ENCODE data around the gene OR5K2. TPM values are rescaled to one million over a fixed set of nuclear protein-coding genes. Genes with fewer than 3 reads are reported as not detected.

Gene OR5K2
- total and polyA plus RNA-seq, 9 donors: not detected

- Histone ChIP-seq H3K27me3 (no peaks in the 10 kb centered on the region), H3K4me3 (no peak overlapping the region), H3K27ac (no peak overlapping the region), H3K4me1 (ENCODE audit: insufficient read depth) (peaks cover 7% of the 10 kb centered on the region), H3K9me3 (no peaks in the 10 kb centered on the region), H3K36me3 (no peaks in the 10 kb centered on the region)
- 97% methylated on average over 2 of the region's 2 CpGs for WGBS, 3 donors
- TF ChIP-seq CTCF (IDR thresholded peaks at IDR 0.05) (no peak), POLR2A (IDR thresholded peaks at IDR 0.05) (no peak), EP300 (IDR thresholded peaks at IDR 0.05) (no peak)
- no peak for DNase-seq
- intact Hi-C loops (cut with DNase I): no loop called here
These were observed 21.3 kb downstream of the OR5K2 start for GRCh38 chr3:98518816-98519215.

DNA sequence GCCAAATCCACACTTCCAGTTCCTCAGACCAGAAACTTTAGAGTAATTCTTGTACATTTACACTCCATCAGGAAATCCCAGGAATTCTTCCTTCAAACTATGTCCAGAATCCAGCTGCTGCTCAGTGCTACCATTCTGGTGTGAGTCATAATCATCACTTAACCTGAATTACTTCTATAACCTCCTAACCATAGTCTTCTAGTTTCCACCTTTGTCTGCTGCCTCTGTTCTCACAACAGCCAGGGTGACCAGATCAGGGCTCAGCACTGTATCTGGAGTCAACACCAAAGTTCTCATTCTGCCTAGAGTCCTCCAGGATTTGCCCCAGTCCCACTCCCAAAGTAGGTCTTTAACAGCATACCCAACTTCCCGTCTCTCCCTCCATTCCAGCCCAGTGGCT, 21.9 kb downstream of the OR5K2 start:
- peaks cover 7% of the 10 kb centered on the region for H3K4me1 ChIP-seq (ENCODE audit: insufficient read depth)
- DNase-seq: no peak
- intact Hi-C loops (cut with DNase I): no loop called here
- TF ChIP-seq EP300 (IDR thresholded peaks at IDR 0.05) (no peak), POLR2A (IDR thresholded peaks at IDR 0.05) (no peak), CTCF (IDR thresholded peaks at IDR 0.05) (no peak)
- 0 to 98% (median 97%) methylated on average over 1 of the region's 1 CpG for WGBS, 3 donors
- no peaks in the 10 kb centered on the region for H3K27me3 ChIP-seq
- H3K4me3 ChIP-seq: no peak overlapping the region
- no peak overlapping the region for H3K27ac ChIP-seq
- no peaks in the 10 kb centered on the region for H3K9me3 ChIP-seq
- no peaks in the 10 kb centered on the region for H3K36me3 ChIP-seq

DNA sequence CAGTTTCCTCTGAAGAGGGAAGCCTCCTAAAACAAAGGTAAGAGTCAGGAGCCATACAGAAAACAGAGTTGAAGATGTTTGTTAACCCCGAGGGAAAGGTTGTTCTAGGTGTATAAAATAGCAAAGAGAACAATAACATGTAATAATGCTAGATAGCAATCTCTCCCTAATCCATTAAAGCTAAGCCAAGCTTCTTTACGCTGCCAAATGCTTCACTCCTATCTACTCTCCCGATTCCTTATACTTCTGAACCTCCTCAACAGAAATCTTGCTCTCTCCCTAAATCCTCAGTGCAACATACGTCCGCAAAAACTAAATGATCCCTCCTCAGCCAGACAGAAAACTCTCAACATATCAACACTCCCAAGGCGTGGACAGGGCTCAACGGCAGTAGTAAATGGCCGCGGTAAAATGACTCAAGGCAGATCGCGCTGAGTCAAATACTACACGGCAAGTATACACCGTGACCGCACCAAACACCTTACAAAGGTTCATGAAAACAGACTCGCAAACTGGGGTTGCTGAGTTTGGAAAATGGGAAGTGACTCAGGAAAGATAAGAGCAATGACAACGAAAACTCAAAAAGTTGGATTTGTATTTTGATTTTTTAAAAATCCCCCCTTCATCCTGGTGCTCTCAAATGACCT, 24.5 kb downstream of the OR5K2 start:
- Histone ChIP-seq H3K4me1 (ENCODE audit: insufficient read depth) (peaks cover 7% of the 10 kb centered on the region), H3K27ac (peak overlapping the region; percentile 91 to 93), H3K9me3 (no peaks in the 10 kb centered on the region), H3K27me3 (no peaks in the 10 kb centered on the region), H3K4me3 (peak overlapping the region; percentile 90), H3K36me3 (no peaks in the 10 kb centered on the region)
- TF ChIP-seq POLR2A (IDR thresholded peaks at IDR 0.05) (no peak), EP300 (IDR thresholded peaks at IDR 0.05) (no peak), CTCF (IDR thresholded peaks at IDR 0.05) (no peak)
- 0 to 1% (median 1%) methylated on average over 16 of the region's 16 CpGs for WGBS, 3 donors
- intact Hi-C loops (cut with DNase I): no loop called here
- peak in 3 of 5 donors; percentile 20 to 42 (median 33) for DNase-seq

DNA sequence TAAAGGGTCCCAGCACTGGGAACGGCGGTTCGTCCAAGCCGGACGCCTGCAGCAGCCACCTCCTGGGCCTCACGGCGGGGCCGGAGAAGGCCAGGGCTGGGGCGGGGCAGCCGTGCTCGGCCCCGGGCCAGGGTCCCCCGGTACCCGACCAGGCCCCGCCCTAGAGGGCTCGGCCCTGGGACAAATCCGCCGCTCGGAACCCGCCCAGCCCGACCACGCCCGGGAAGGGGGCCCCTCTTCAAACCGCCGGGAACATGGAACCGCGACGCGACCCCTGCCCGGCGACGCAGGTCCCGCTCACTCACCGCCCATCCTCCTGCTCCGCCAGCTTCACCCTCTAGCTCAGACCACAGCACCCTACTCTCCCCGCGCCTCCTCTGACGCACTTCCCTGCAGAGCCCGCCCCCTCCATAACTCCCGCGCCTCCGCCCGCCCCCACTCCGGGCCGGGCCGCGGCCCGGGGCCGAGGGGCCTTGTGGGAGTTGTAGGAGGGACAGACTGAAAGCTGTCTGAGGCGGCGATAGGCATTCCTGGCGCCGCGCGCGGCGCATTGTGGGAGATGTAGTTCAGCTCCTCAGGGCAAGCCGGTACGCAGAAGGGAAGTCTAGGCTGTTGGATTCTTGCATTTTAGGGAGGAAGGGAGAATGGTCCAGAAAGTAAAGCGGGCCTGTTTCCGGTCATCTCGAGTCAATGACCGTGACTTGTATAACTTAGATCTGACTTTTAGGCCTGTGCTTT, 25.2 kb downstream of the OR5K2 start, which contains the start of gene CLDND1:
TSS of gene CLDND1 (minus strand) at position 359 of the 738 bp plus-strand sequence. CDS start 1,478 bp downstream, outside the sequence.
- H3K9me3 ChIP-seq: no peaks in the 10 kb centered on the region
- WGBS, 3 donors: 0% methylated on average over 43 to 63 of the region's 63 CpGs
- H3K4me3 ChIP-seq: peak within 1 kb of the TSS; percentile 90
- no peaks in the 10 kb centered on the region for H3K27me3 ChIP-seq
- peak within 1 kb of the TSS; percentile 91 to 93 for H3K27ac ChIP-seq
- TF ChIP-seq EP300 (IDR thresholded peaks at IDR 0.05) (peak; percentile 2), POLR2A (IDR thresholded peaks at IDR 0.05) (peak; percentile 89), CTCF (IDR thresholded peaks at IDR 0.05) (peak in 1 of 3 donors; percentile 16)
- H3K36me3 ChIP-seq: no peaks in the 10 kb centered on the region
- intact Hi-C loops (cut with DNase I): no loop called here
- DNase-seq: peak; percentile 97 to 98 (median 97)
- H3K4me1 ChIP-seq (ENCODE audit: insufficient read depth): peaks cover 7% of the 10 kb centered on the region
